ENCODE measurements around the gene GSS. TPM values are rescaled to one million over a fixed set of nuclear protein-coding genes. Genes with fewer than 3 reads are reported as not detected.

GSS gene
- total RNA-seq, 4 donors from 2014 or later, result 58.0 to 95.6 (median 84.6) TPM

DNA sequence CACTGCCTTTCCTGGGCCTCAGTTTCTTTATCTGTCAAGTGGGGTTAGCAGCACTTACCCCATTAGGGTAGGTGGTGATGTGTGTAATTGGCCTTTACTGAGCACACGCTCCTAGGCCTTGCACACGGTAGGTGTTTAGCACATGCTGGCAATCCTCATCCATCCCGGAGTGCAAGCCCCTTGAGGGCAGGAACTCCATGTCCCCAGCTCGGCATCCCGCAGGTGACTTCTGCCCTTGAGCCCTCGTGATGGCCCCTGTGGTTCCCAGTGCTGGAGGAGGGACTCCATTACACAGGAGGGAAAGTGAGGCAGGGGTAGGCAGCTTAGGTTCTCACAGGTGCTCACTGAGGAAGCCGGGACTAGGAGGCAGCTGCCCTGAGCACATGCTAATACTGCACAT lies 40.1 kb upstream of the GSS start:
- Histone ChIP-seq H3K27ac (no peak overlapping the region), H3K36me3 (peaks cover 0 to 45% (median 0%) of the 10 kb centered on the region in 3 donors)
- no peak for TF ChIP-seq POLR2A (IDR thresholded peaks at IDR 0.05)
- TF ChIP-seq, protein P1, sequence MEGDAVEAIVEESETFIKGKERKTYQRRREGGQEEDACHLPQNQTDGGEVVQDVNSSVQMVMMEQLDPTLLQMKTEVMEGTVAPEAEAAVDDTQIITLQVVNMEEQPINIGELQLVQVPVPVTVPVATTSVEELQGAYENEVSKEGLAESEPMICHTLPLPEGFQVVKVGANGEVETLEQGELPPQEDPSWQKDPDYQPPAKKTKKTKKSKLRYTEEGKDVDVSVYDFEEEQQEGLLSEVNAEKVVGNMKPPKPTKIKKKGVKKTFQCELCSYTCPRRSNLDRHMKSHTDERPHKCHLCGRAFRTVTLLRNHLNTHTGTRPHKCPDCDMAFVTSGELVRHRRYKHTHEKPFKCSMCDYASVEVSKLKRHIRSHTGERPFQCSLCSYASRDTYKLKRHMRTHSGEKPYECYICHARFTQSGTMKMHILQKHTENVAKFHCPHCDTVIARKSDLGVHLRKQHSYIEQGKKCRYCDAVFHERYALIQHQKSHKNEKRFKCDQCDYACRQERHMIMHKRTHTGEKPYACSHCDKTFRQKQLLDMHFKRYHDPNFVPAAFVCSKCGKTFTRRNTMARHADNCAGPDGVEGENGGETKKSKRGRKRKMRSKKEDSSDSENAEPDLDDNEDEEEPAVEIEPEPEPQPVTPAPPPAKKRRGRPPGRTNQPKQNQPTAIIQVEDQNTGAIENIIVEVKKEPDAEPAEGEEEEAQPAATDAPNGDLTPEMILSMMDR (IDR thresholded peaks at IDR 0.05), result no peak

DNA sequence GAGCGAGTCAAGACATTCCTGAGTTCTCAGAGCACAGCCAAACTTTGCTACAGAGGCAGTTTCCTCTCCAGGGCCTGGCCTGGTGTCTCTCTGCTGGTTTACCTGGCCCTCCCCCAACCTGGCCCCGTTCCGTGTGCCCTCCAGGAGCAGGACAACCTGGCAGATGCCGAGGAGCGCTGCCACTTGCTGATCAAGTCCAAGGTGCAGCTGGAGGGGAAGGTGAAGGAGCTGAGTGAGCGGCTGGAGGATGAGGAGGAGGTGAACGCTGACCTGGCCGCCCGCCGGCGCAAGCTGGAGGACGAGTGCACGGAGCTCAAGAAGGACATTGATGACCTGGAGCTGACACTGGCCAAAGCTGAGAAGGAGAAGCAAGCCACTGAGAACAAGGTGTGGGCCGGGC lies 39.6 kb upstream of the GSS start:
- H3K27me3 ChIP-seq, result no peaks in the 10 kb centered on the region
- no peaks in the 10 kb centered on the region for H3K9me3 ChIP-seq
- H3K4me1 ChIP-seq, result peaks cover 0 to 14% (median 0%) of the 10 kb centered on the region in 4 donors
- no peak overlapping the region for H3K4me3 ChIP-seq
- H3K36me3 ChIP-seq, result peaks cover 0 to 40% (median 0%) of the 10 kb centered on the region in 3 donors
- TF ChIP-seq, protein P1 (IDR thresholded peaks at IDR 0.05), result no peak
- H3K27ac ChIP-seq, result peak overlapping the region in 1 of 4 donors; percentile 13
- DNase-seq, result peak in 1 of 3 donors; percentile 65

More for the DNA sequence above, 40.1 kb upstream of the GSS start:
- H3K4me3 ChIP-seq, result no peak overlapping the region
- peaks cover 0 to 14% (median 0%) of the 10 kb centered on the region in 4 donors for H3K4me1 ChIP-seq
- no peak for DNase-seq
- H3K27me3 ChIP-seq, result no peaks in the 10 kb centered on the region
- no peaks in the 10 kb centered on the region for H3K9me3 ChIP-seq

DNA sequence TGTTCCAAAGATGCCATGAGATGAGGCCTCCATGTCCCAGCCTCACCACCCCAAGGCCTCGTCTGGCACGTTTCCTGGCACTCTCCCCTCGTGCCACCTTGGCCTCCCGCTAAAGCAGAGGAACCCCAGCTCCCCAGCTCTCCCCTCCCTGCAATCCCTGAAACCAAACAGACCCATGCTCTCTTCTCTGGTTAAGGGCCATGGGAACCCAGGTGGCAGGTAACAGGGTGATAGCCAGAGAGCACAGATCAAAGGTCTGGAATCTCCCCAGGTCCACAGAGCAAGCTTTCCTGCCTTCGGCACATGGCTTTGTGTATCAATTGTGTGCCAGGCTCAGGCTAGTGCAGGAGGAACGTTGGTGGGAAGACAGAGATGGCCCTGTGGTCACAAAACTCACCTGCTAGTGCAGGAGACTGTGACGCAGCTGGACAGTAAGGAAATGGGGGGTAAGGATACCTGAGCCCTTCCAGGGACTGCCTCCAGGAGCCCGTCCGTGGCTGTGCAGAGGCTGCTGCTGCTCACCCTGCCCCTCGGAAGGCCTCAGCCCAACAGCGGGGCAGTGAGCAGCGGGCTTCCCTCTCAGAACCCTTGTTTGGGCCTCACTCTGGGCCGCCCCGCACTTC lies 39.0 kb upstream of the GSS start:
- peak overlapping the region in 1 of 4 donors; percentile 13 for H3K27ac ChIP-seq
- H3K4me1 ChIP-seq, result peaks cover 0 to 14% (median 0%) of the 10 kb centered on the region in 4 donors
- no peaks in the 10 kb centered on the region for H3K27me3 ChIP-seq
- DNase-seq, result no peak
- no peaks in the 10 kb centered on the region for H3K9me3 ChIP-seq
- H3K36me3 ChIP-seq, result peaks cover 0 to 35% (median 0%) of the 10 kb centered on the region in 3 donors
- H3K4me3 ChIP-seq, result no peak overlapping the region
- TF ChIP-seq, protein P1 (IDR thresholded peaks at IDR 0.05), result no peak
- TF ChIP-seq POLR2A (IDR thresholded peaks at IDR 0.05), result no peak

DNA sequence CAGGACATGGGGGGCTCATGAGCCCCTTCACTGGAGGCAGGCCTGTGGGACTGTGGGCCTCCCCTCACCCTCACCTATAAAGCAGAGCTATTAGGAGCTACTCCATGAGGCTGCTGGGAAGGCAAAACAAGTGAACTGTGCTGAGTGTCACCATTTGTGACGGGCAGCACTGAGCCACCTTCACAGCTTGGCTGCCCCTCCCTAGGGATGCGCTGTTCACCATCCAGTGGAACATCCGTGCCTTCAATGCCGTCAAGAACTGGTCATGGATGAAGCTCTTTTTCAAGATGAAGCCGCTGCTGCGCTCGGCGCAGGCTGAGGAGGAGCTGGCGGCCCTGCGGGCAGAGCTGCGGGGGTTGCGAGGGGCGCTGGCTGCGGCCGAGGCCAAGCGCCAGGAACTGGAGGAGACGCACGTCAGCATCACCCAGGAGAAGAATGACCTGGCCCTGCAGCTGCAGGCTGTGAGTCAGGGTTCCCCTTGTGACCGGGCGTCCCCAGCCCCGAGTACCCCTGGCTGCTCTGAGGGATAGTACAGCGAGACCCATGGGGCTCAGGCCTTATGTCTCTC lies 38.4 kb upstream of the GSS start:
- no peaks in the 10 kb centered on the region for H3K27me3 ChIP-seq
- TF ChIP-seq, protein P1 (IDR thresholded peaks at IDR 0.05), result no peak
- TF ChIP-seq POLR2A (IDR thresholded peaks at IDR 0.05), result no peak
- H3K9me3 ChIP-seq, result no peaks in the 10 kb centered on the region
- no peak overlapping the region for H3K27ac ChIP-seq
- no peak overlapping the region for H3K4me3 ChIP-seq
- peaks cover 0 to 14% (median 0%) of the 10 kb centered on the region in 4 donors for H3K4me1 ChIP-seq
- peaks cover 0 to 29% (median 0%) of the 10 kb centered on the region in 3 donors for H3K36me3 ChIP-seq
- no peak for DNase-seq

DNA sequence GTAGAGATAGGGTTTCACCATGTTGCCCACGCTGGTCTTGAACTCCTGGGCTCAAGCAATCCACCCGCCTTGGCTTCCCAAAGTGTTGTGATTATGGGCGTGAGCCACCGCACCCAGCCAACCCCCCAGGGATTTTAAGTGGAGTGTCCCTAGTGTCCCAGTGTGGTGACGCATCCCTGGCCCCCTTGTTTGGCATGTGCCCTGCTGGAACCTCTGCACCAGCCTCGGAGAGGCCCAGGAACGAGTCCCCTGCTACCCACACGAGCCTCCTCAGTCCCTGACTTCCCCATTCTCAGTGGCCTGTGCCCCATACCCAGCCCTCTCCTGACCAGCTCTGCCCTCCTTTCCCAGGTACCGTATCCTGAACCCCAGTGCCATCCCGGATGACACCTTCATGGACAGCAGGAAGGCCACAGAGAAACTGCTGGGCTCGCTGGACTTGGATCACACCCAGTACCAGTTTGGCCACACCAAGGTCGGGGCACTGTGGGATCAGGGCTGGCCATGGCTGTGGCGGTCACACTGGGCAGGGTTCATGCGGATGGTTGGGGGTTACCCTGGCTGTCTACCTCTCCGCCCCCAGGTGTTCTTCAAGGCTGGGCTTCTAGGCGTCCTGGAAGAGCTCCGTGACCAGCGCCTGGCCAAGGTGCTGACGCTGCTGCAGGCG lies 37.3 kb upstream of the GSS start:
- H3K9me3 ChIP-seq, result no peaks in the 10 kb centered on the region
- no peak for DNase-seq
- peaks cover 0 to 11% (median 0%) of the 10 kb centered on the region in 4 donors for H3K4me1 ChIP-seq
- H3K27me3 ChIP-seq, result no peaks in the 10 kb centered on the region
- H3K27ac ChIP-seq, result no peak overlapping the region
- H3K4me3 ChIP-seq, result no peak overlapping the region
- TF ChIP-seq POLR2A (IDR thresholded peaks at IDR 0.05), result no peak
- TF ChIP-seq, protein P1 (IDR thresholded peaks at IDR 0.05), result no peak
- peaks cover 0 to 19% (median 0%) of the 10 kb centered on the region in 3 donors for H3K36me3 ChIP-seq

Measured in Peyer's patch (tissue), 4 donors.